ENCODE data around the gene PCCA.

- TF ChIP-seq CTCF (IDR thresholded peaks at IDR 0.05) (no peak), POLR2A (IDR thresholded peaks at IDR 0.05) (no peak), EP300 (IDR thresholded peaks at IDR 0.05) (no peak)
Observed at GRCh38 chr13:100432611-100433010, 343.7 kb downstream of the PCCA start.
